NCI-H128 (cell line): ENCODE results near the gene KCNMA1.
"Not testable (repeated sequence)": the region's sequence is repeated elsewhere in the genome, so short reads cannot be mapped to it uniquely, and the experiment has no call there.

Source experiments
- DNase-seq: peaks from one replicate; lab custom pipeline; 2025; ENCODE audit not compliant: unreplicated experiment; lab: John Stamatoyannopoulos, UW

The KCNMA1 gene

GRCh38 chr10:77357185-77357584 lies 280.4 kb downstream of the KCNMA1 start:
- no peak for DNase-seq

GRCh38 chr10:77355844-77356243 lies 281.8 kb downstream of the KCNMA1 start:
- DNase-seq: no peak

GRCh38 chr10:77351386-77351785 lies 286.2 kb downstream of the KCNMA1 start:
- DNase-seq: no peak

GRCh38 chr10:77350711-77351119 lies 286.9 kb downstream of the KCNMA1 start:
- no peak for DNase-seq

- no peak for DNase-seq
These were observed 287.5 kb downstream of the KCNMA1 start for GRCh38 chr10:77350134-77350533.

GRCh38 chr10:77349226-77349625 lies 288.4 kb downstream of the KCNMA1 start:
- DNase-seq: no peak

- DNase-seq: no peak
These were observed 288.9 kb downstream of the KCNMA1 start for GRCh38 chr10:77348751-77349150.

GRCh38 chr10:77348082-77348481 lies 289.5 kb downstream of the KCNMA1 start:
- DNase-seq: no peak

- no peak for DNase-seq
These were observed 290.6 kb downstream of the KCNMA1 start for GRCh38 chr10:77347052-77347451.

GRCh38 chr10:77341055-77341454 lies 296.6 kb downstream of the KCNMA1 start:
- DNase-seq: no peak

GRCh38 chr10:77339872-77340271 lies 297.7 kb downstream of the KCNMA1 start:
- DNase-seq: not testable (repeated sequence)

GRCh38 chr10:77339166-77339565 lies 298.4 kb downstream of the KCNMA1 start:
- DNase-seq: no peak

- no peak for DNase-seq
These were observed 299.5 kb downstream of the KCNMA1 start for GRCh38 chr10:77338143-77338542.

GRCh38 chr10:77334501-77334900 lies 303.1 kb downstream of the KCNMA1 start:
- DNase-seq: no peak

- no peak for DNase-seq
These were observed 303.8 kb downstream of the KCNMA1 start for GRCh38 chr10:77333610-77334340.

- no peak for DNase-seq
These were observed 305.4 kb downstream of the KCNMA1 start for GRCh38 chr10:77332256-77332655.

GRCh38 chr10:77328272-77328816 lies 309.3 kb downstream of the KCNMA1 start:
- no peak for DNase-seq

- no peak for DNase-seq
These were observed 312.4 kb downstream of the KCNMA1 start for GRCh38 chr10:77325233-77325537.

GRCh38 chr10:77321838-77322237 lies 315.8 kb downstream of the KCNMA1 start:
- no peak for DNase-seq

GRCh38 chr10:77320971-77321471 lies 316.6 kb downstream of the KCNMA1 start:
- DNase-seq: no peak

- DNase-seq: no peak
These were observed 318.1 kb downstream of the KCNMA1 start for GRCh38 chr10:77319557-77319956.

GRCh38 chr10:77318739-77319138 lies 318.9 kb downstream of the KCNMA1 start:
- DNase-seq: no peak

GRCh38 chr10:77317221-77317620 lies 320.4 kb downstream of the KCNMA1 start:
- no peak for DNase-seq
